WTC11 (cell line): ENCODE measurements around the gene GALNT16.

Experiments
- CTCF ChIP-seq: fragments of 200-600 bp; IDR thresholded peaks from 2 replicates; pipeline ENCODE4 v1.8.0; 2022; ENCODE audit warnings: antibody characterized with exemption
- ETV6 ChIP-seq: sonication (generic); formaldehyde crosslinking; IDR thresholded peaks from 2 replicates; pipeline ENCODE4 v1.8.1; 2022; ENCODE audit warnings: mild to moderate bottlenecking, missing genetic modification reagents
- FOXK1 ChIP-seq: sonication (generic); formaldehyde crosslinking; IDR thresholded peaks from 2 replicates; pipeline ENCODE4 v1.8.0; 2022; ENCODE audit warnings: mild to moderate bottlenecking, moderate library complexity, missing genetic modification reagents
- FOXP1 ChIP-seq: sonication (generic); formaldehyde crosslinking; IDR thresholded peaks from 2 replicates; pipeline ENCODE4 v1.8.0; 2022; ENCODE audit warnings: missing genetic modification reagents, mild to moderate bottlenecking, moderate library complexity, borderline replicate concordance
- IRF2 ChIP-seq: sonication (generic); formaldehyde crosslinking; IDR thresholded peaks from 2 replicates; pipeline ENCODE4 v1.8.0; 2022; ENCODE audit warnings: low read depth, missing genetic modification reagents, borderline replicate concordance
- NFYB ChIP-seq: sonication (generic); formaldehyde crosslinking; conservative IDR thresholded peaks from 2 replicates; pipeline ENCODE4 v1.8.0; 2022; ENCODE audit warnings: low read depth, missing genetic modification reagents
- NR2C2 ChIP-seq: sonication (generic); formaldehyde crosslinking; IDR thresholded peaks from 2 replicates; pipeline ENCODE4 v1.8.0; 2022; ENCODE audit warnings: mild to moderate bottlenecking, missing genetic modification reagents
- ZNF263 ChIP-seq: sonication (generic); formaldehyde crosslinking; IDR thresholded peaks from 2 replicates; pipeline ENCODE4 v1.8.1; 2022; ENCODE audit warnings: low read depth, mild to moderate bottlenecking, moderate library complexity, missing genetic modification reagents
- ZNF512 ChIP-seq: sonication (generic); formaldehyde crosslinking; IDR thresholded peaks from 2 replicates; pipeline ENCODE4 v1.8.1; 2022; ENCODE audit warnings: missing genetic modification reagents, borderline replicate concordance
- ZNF671 ChIP-seq: fragments of 250-450 bp; sonication (Bioruptor Pico); IDR thresholded peaks from 2 replicates; pipeline ENCODE4 v1.8.0; 2021; ENCODE audit warnings: mild to moderate bottlenecking
- TF ChIP-seq, protein P1 (sequence below): sonication (generic); formaldehyde crosslinking; IDR thresholded peaks from 2 replicates; pipeline ENCODE4 v1.8.1; 2023; ENCODE audit warnings: mild to moderate bottlenecking, missing genetic modification reagents, moderate library complexity

DNA sequence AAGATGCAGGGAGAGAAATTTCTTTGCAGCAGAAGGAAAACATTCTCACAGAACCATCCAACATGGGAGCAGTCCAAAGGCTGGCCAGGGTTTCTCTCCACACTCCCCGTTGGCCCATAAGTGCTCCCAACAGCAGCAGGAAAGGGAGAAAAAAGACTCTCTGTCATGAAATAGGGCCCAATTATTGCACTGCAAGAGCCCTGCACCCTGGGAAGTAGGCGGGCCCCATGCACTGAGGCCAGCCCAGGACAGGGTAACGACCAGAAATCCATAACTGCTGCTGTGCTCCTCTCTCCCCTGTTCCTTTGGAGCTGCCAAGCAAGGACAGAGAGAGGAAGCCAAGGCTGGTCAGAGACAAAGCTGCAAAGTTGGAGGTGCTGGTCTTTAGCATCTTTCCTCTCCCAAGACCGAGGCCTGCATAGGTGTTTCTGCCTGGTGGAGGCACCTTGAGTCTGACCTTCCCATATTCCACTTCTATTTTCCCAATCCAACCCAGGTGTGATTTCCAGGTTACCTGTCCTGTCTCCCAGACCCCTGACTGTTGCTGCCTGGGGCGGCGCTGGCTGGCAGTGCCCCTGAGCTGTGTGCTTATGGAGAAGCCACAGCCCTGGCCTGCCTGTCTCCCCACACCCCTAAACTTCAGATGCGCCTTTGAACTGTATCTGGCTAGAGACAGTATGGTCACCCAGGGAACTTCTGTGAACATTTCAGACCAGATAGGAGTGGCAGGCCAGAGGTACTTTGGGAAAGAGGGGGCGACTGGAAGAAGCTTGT, 6.8 kb downstream of the GALNT16 start:
- TF ChIP-seq CTCF (no peak), FOXK1 (CRISPR knock-in tag) (no peak), NFYB (CRISPR knock-in tag) (no peak), ZNF671 (CRISPR knock-in tag) (no peak), NR2C2 (CRISPR knock-in tag) (no peak), ETV6 (CRISPR knock-in tag) (no peak), FOXP1 (CRISPR knock-in tag) (no peak), ZNF512 (CRISPR knock-in tag) (no peak), ZNF263 (CRISPR knock-in tag) (no peak), IRF2 (no peak)
- TF ChIP-seq, protein P1, sequence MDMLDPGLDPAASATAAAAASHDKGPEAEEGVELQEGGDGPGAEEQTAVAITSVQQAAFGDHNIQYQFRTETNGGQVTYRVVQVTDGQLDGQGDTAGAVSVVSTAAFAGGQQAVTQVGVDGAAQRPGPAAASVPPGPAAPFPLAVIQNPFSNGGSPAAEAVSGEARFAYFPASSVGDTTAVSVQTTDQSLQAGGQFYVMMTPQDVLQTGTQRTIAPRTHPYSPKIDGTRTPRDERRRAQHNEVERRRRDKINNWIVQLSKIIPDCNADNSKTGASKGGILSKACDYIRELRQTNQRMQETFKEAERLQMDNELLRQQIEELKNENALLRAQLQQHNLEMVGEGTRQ (CRISPR knock-in tag), result no peak
